CD4-positive, alpha-beta memory T cell (primary cell): ENCODE data around the gene PCDHGB6. TPM values are rescaled to one million over a fixed set of nuclear protein-coding genes. Genes with fewer than 3 reads are reported as not detected.

Experiments used
- polyA plus RNA-seq, 2 donors: library from polyadenylated mRNA; unstranded; fragments of 300-500 nt; fragmentation: Illumina TruSeq; gene quantifications; one replicate each; pipeline ENCODE4 v1.2.3, GENCODE V29; 2021
- total RNA-seq, 2 experiments: library from RNA; stranded (reverse); gene quantifications; one replicate each; pipeline ENCODE4 v1.2.3, GENCODE V29; 2021

The PCDHGB6 gene
- total and polyA plus RNA-seq, 4 experiments from 2014 or later = 0.11 to 0.26 (median 0.22) TPM; not detected in 1

Other genes with a start within 250 kb of the PCDHGB6 start
Only the 30 nearest of the 37 such genes appear.
- under 1 TPM in 1 of 2 experiments, not detected in 1; 0.15 TPM for gene PCDHB10, start 215.7 kb upstream of the PCDHGB6 start, total RNA-seq
- gene PCDHB10, start 215.7 kb upstream of the PCDHGB6 start, polyA plus RNA-seq = not detected
- gene PCDHB11, start 208.4 kb upstream of the PCDHGB6 start, total RNA-seq = not detected
- not detected for gene PCDHB11, start 208.4 kb upstream of the PCDHGB6 start, polyA plus RNA-seq
- not detected for gene PCDHB12, start 199.3 kb upstream of the PCDHGB6 start, total RNA-seq
- not detected for gene PCDHB12, start 199.3 kb upstream of the PCDHGB6 start, polyA plus RNA-seq
- under 1 TPM; 0.09 to 0.11 TPM for gene PCDHB13, start 194.1 kb upstream of the PCDHGB6 start, total RNA-seq
- gene PCDHB13, start 194.1 kb upstream of the PCDHGB6 start, polyA plus RNA-seq = not detected
- gene PCDHB14, start 184.7 kb upstream of the PCDHGB6 start, total RNA-seq = under 1 TPM; 0.14 to 0.15 TPM
- not detected for gene PCDHB14, start 184.7 kb upstream of the PCDHGB6 start, polyA plus RNA-seq
- under 1 TPM; 0.17 to 0.53 TPM for gene PCDHB15, start 162.6 kb upstream of the PCDHGB6 start, total RNA-seq
- not detected for gene PCDHB15, start 162.6 kb upstream of the PCDHGB6 start, polyA plus RNA-seq
- under 1 TPM; 0.38 to 0.91 TPM for gene SLC25A2, start 104.0 kb upstream of the PCDHGB6 start, total RNA-seq
- not detected for gene SLC25A2, start 104.0 kb upstream of the PCDHGB6 start, polyA plus RNA-seq
- 100 to 1,000 TPM; 109 to 119 TPM for gene TAF7, start 87.2 kb upstream of the PCDHGB6 start, total RNA-seq
- 100 to 1,000 TPM; 165 to 216 TPM for gene TAF7, start 87.2 kb upstream of the PCDHGB6 start, polyA plus RNA-seq
- under 1 TPM; 0.58 to 0.78 TPM for gene PCDHGA1, start 77.5 kb upstream of the PCDHGB6 start, total RNA-seq
- not detected for gene PCDHGA1, start 77.5 kb upstream of the PCDHGB6 start, polyA plus RNA-seq
- under 1 TPM; 0.19 to 0.23 TPM for gene PCDHGA2, start 69.3 kb upstream of the PCDHGB6 start, total RNA-seq
- gene PCDHGA2, start 69.3 kb upstream of the PCDHGB6 start, polyA plus RNA-seq = not detected
- gene PCDHGA3, start 64.2 kb upstream of the PCDHGB6 start, total RNA-seq = under 1 TPM; 0.17 to 0.26 TPM
- gene PCDHGA3, start 64.2 kb upstream of the PCDHGB6 start, polyA plus RNA-seq = under 1 TPM in 1 of 2 donors, not detected in 1; 0.23 TPM
- gene PCDHGB1, start 57.9 kb upstream of the PCDHGB6 start, total RNA-seq = under 1 TPM; 0.17 to 0.26 TPM
- gene PCDHGB1, start 57.9 kb upstream of the PCDHGB6 start, polyA plus RNA-seq = not detected
- gene PCDHGA4, start 53.0 kb upstream of the PCDHGB6 start, total RNA-seq = under 1 TPM in 1 of 2 experiments, not detected in 1; 0.47 TPM
- gene PCDHGA4, start 53.0 kb upstream of the PCDHGB6 start, polyA plus RNA-seq = not detected
- under 1 TPM; 0.55 to 0.64 TPM for gene PCDHGB2, start 48.0 kb upstream of the PCDHGB6 start, total RNA-seq
- not detected for gene PCDHGB2, start 48.0 kb upstream of the PCDHGB6 start, polyA plus RNA-seq
- gene PCDHGA5, start 43.9 kb upstream of the PCDHGB6 start, total RNA-seq = under 1 TPM; 0.28 to 0.44 TPM
- gene PCDHGA5, start 43.9 kb upstream of the PCDHGB6 start, polyA plus RNA-seq = not detected
- under 1 TPM; 0.50 to 0.76 TPM for gene PCDHGB3, start 37.8 kb upstream of the PCDHGB6 start, total RNA-seq
- gene PCDHGB3, start 37.8 kb upstream of the PCDHGB6 start, polyA plus RNA-seq = not detected
- under 1 TPM; 0.50 to 0.76 TPM for gene PCDHGA6, start 34.1 kb upstream of the PCDHGB6 start, total RNA-seq
- gene PCDHGA6, start 34.1 kb upstream of the PCDHGB6 start, polyA plus RNA-seq = under 1 TPM in 1 of 2 donors, not detected in 1; 0.03 TPM
- gene PCDHGA7, start 25.3 kb upstream of the PCDHGB6 start, total RNA-seq = under 1 TPM; 0.26 to 0.44 TPM
- not detected for gene PCDHGA7, start 25.3 kb upstream of the PCDHGB6 start, polyA plus RNA-seq
- gene PCDHGB4, start 20.3 kb upstream of the PCDHGB6 start, total RNA-seq = under 1 TPM; 0.19 to 0.23 TPM
- gene PCDHGB4, start 20.3 kb upstream of the PCDHGB6 start, polyA plus RNA-seq = under 1 TPM in 1 of 2 donors, not detected in 1; 0.13 TPM
- gene PCDHGA8, start 15.4 kb upstream of the PCDHGB6 start, total RNA-seq = under 1 TPM in 1 of 2 experiments, not detected in 1; 0.17 TPM
- gene PCDHGA8, start 15.4 kb upstream of the PCDHGB6 start, polyA plus RNA-seq = not detected
- gene PCDHGB5, start 10.1 kb upstream of the PCDHGB6 start, total RNA-seq = under 1 TPM; 0.42 to 0.49 TPM
- under 1 TPM in 1 of 2 donors, not detected in 1; 0.39 TPM for gene PCDHGB5, start 10.1 kb upstream of the PCDHGB6 start, polyA plus RNA-seq
- under 1 TPM; 0.17 to 0.25 TPM for gene PCDHGA9, start 5.2 kb upstream of the PCDHGB6 start, total RNA-seq
- gene PCDHGA9, start 5.2 kb upstream of the PCDHGB6 start, polyA plus RNA-seq = under 1 TPM in 1 of 2 donors, not detected in 1; 0.09 TPM
- under 1 TPM; 0.25 to 0.35 TPM for gene PCDHGA10, start 5.0 kb downstream of the PCDHGB6 start, total RNA-seq
- not detected for gene PCDHGA10, start 5.0 kb downstream of the PCDHGB6 start, polyA plus RNA-seq
- under 1 TPM; 0.32 to 0.33 TPM for gene PCDHGB7, start 9.7 kb downstream of the PCDHGB6 start, total RNA-seq
- gene PCDHGB7, start 9.7 kb downstream of the PCDHGB6 start, polyA plus RNA-seq = under 1 TPM in 1 of 2 donors, not detected in 1; 0.03 TPM
- under 1 TPM; 0.20 to 0.36 TPM for gene PCDHGA11, start 13.0 kb downstream of the PCDHGB6 start, total RNA-seq
- gene PCDHGA11, start 13.0 kb downstream of the PCDHGB6 start, polyA plus RNA-seq = not detected
- gene PCDHGA12, start 22.5 kb downstream of the PCDHGB6 start, total RNA-seq = under 1 TPM; 0.11 to 0.17 TPM
- gene PCDHGA12, start 22.5 kb downstream of the PCDHGB6 start, polyA plus RNA-seq = not detected
- under 1 TPM in 1 of 2 experiments, not detected in 1; 0.17 TPM for gene PCDHGC3, start 67.9 kb downstream of the PCDHGB6 start, total RNA-seq
- under 1 TPM in 1 of 2 donors, not detected in 1; 0.14 TPM for gene PCDHGC3, start 67.9 kb downstream of the PCDHGB6 start, polyA plus RNA-seq
- gene PCDHGC4, start 77.0 kb downstream of the PCDHGB6 start, total RNA-seq = not detected
- under 1 TPM in 1 of 2 donors, not detected in 1; 0.11 TPM for gene PCDHGC4, start 77.0 kb downstream of the PCDHGB6 start, polyA plus RNA-seq
- gene PCDHGC5, start 81.1 kb downstream of the PCDHGB6 start, total RNA-seq = not detected
- gene PCDHGC5, start 81.1 kb downstream of the PCDHGB6 start, polyA plus RNA-seq = not detected
- gene DIAPH1, start 211.0 kb downstream of the PCDHGB6 start, total RNA-seq = 100 to 1,000 TPM; 211 TPM
- 100 to 1,000 TPM in 1 of 2 donors, 10 to 100 TPM in 1; 81.5 to 145 TPM for gene DIAPH1, start 211.0 kb downstream of the PCDHGB6 start, polyA plus RNA-seq